ENCODE results near the gene CSNK2B. TPM values are rescaled to one million over a fixed set of nuclear protein-coding genes. Genes with fewer than 3 reads are reported as not detected.

CSNK2B gene
- total RNA-seq, 1 donor from 2014 or later: 126 TPM

GRCh38 chr6:31705931-31706330 lies 40.1 kb downstream of the CSNK2B start:
- H3K4me3 Mint-ChIP-seq: no peak overlapping the region
- H3K36me3 ChIP-seq: no peaks in the 10 kb centered on the region
- no peak overlapping the region for H3K27ac Mint-ChIP-seq

GRCh38 chr6:31706599-31706998 lies 40.7 kb downstream of the CSNK2B start, which contains the start of gene LY6G6F:
Gene LY6G6F, plus strand, starts transcription at chr6:31706866. Its CDS starts 41 bp downstream, at chr6:31706907.
- H2AFZ ChIP-seq (replicated peaks): no peak within 1 kb of the TSS
- no peak within 1 kb of the TSS for H3K4me3 ChIP-seq
- H3F3A ChIP-seq (ENCODE audit: low read depth): no peaks in the 10 kb centered on the region
- H3K4me3 Mint-ChIP-seq: peak within 1 kb of the TSS; percentile 21
- no peaks in the 10 kb centered on the region for H4K20me1 ChIP-seq (ENCODE audit: low read depth)
- peaks cover 18% of the 10 kb centered on the region for H3K4me1 Mint-ChIP-seq
- DNase-seq (ENCODE audit: low spot score): no peak
- H3K36me3 Mint-ChIP-seq: no peaks in the 10 kb centered on the region
- H3K9me3 ChIP-seq (ENCODE audit: low read depth): no peaks in the 10 kb centered on the region
- no peaks in the 10 kb centered on the region for H3K27me3 ChIP-seq
- no peaks in the 10 kb centered on the region for H3K36me3 ChIP-seq
- no peak within 1 kb of the TSS for H3K27ac ChIP-seq
- no peak within 1 kb of the TSS for H3K4me2 ChIP-seq
- H3K27ac Mint-ChIP-seq: no peak within 1 kb of the TSS
- H3K9me3 Mint-ChIP-seq: no peaks in the 10 kb centered on the region
- peaks cover 8% of the 10 kb centered on the region for H3K27me3 Mint-ChIP-seq (ENCODE audit: insufficient read depth, low read depth)
- H3K9ac ChIP-seq: no peak within 1 kb of the TSS
- no peaks in the 10 kb centered on the region for H3K4me1 ChIP-seq
- no peak for TF ChIP-seq EZH2phosphoT487 (IDR thresholded peaks at IDR 0.05)
- no peak for TF ChIP-seq EZH2 (IDR thresholded peaks at IDR 0.05)
- TF ChIP-seq CTCF (IDR thresholded peaks at IDR 0.05): no peak
- H3K79me2 ChIP-seq (ENCODE audit: low read depth): peaks cover 11% of the 10 kb centered on the region

More at GRCh38 chr6:31705931-31706330, 40.1 kb downstream of the CSNK2B start:
- Histone ChIP-seq H3K27ac (no peak overlapping the region), H3K79me2 (ENCODE audit: low read depth) (peaks cover 18% of the 10 kb centered on the region), H3F3A (ENCODE audit: low read depth) (no peaks in the 10 kb centered on the region), H3K9ac (no peak overlapping the region), H4K20me1 (ENCODE audit: low read depth) (no peaks in the 10 kb centered on the region), H2AFZ (replicated peaks) (no peak overlapping the region), H3K4me1 (no peaks in the 10 kb centered on the region), H3K27me3 (no peaks in the 10 kb centered on the region), H3K9me3 (ENCODE audit: low read depth) (no peaks in the 10 kb centered on the region), H3K4me2 (no peak overlapping the region), H3K4me3 (no peak overlapping the region)
- TF ChIP-seq EZH2 (IDR thresholded peaks at IDR 0.05) (no peak), CTCF (IDR thresholded peaks at IDR 0.05) (no peak), EZH2phosphoT487 (IDR thresholded peaks at IDR 0.05) (no peak)
- peaks cover 22% of the 10 kb centered on the region for H3K4me1 Mint-ChIP-seq
- no peaks in the 10 kb centered on the region for H3K9me3 Mint-ChIP-seq
- no peaks in the 10 kb centered on the region for H3K36me3 Mint-ChIP-seq
- H3K27me3 Mint-ChIP-seq (ENCODE audit: insufficient read depth, low read depth): peaks cover 8% of the 10 kb centered on the region
- DNase-seq (ENCODE audit: low spot score): no peak

- H3K4me3 ChIP-seq: no peak overlapping the region
- Mint-ChIP-seq H3K27ac (no peak overlapping the region), H3K9me3 (no peaks in the 10 kb centered on the region), H3K27me3 (ENCODE audit: insufficient read depth, low read depth) (peaks cover 15% of the 10 kb centered on the region), H3K36me3 (no peaks in the 10 kb centered on the region), H3K4me1 (peaks cover 21% of the 10 kb centered on the region), H3K4me3 (no peak overlapping the region)
- no peaks in the 10 kb centered on the region for H3K27me3 ChIP-seq
- H4K20me1 ChIP-seq (ENCODE audit: low read depth): no peaks in the 10 kb centered on the region
- peaks cover under 1% of the 10 kb centered on the region for H3K79me2 ChIP-seq (ENCODE audit: low read depth)
- H3K9ac ChIP-seq: no peak overlapping the region
- no peak overlapping the region for H3K4me2 ChIP-seq
- H3F3A ChIP-seq (ENCODE audit: low read depth): no peaks in the 10 kb centered on the region
- H3K4me1 ChIP-seq: no peaks in the 10 kb centered on the region
- no peaks in the 10 kb centered on the region for H3K9me3 ChIP-seq (ENCODE audit: low read depth)
- H3K27ac ChIP-seq: no peak overlapping the region
- no peaks in the 10 kb centered on the region for H3K36me3 ChIP-seq
- DNase-seq (ENCODE audit: low spot score): no peak
- no peak overlapping the region for H2AFZ ChIP-seq (replicated peaks)
- TF ChIP-seq EZH2 (IDR thresholded peaks at IDR 0.05) (no peak), EZH2phosphoT487 (IDR thresholded peaks at IDR 0.05) (no peak), CTCF (IDR thresholded peaks at IDR 0.05) (no peak)
These were observed 41.8 kb downstream of the CSNK2B start for GRCh38 chr6:31707701-31708100.
